ENCODE results near the gene CYBC1.

The CYBC1 gene

DNA sequence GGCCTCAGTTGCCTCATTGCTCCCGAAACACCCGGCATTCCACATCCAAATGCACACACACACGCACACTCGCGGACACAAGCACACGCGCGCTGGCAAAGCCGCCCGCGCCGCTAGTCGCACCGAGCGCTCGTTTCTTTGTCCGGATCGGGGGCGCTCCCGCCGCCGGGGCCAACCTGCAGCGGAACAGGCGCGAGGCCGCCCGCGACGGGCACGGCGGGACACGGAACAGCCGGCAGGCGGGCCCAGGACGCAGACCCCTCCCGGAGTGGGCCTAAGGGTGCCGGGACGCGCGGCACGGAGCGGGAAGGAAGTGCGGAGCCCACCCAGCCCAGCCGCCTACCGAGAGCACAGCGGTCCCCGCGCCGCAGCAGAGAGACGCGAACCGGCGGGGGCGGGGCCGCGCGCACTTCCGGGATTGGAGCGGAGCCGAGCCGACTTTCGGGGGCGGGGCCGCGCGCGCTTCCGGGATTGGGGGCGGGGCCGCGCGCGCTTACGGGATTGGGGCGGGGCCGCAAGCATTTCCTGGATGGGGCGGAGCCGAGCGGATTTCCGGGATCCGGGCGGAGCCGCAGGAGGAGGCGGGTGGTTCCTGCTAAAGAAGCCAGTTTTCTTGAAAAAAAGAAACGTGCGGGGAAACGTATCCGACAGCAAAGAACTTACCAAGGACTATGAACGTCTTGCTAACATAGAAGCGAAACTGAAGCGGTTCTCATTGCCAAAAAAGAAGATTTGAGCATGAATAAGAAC is at the start of gene CYBC1:
Gene CYBC1 (minus strand): TSS at position 396 of the 750 bp plus-strand sequence. CDS start 1,498 bp downstream, outside the sequence.
- peak; percentile 66 for DNase-seq (ENCODE audit: extremely low read depth, low read depth)
- H3K4me3 ChIP-seq (replicated peaks; ENCODE audit: low read depth, low read length) = peak within 1 kb of the TSS; percentile 90
- TF ChIP-seq, protein P1, sequence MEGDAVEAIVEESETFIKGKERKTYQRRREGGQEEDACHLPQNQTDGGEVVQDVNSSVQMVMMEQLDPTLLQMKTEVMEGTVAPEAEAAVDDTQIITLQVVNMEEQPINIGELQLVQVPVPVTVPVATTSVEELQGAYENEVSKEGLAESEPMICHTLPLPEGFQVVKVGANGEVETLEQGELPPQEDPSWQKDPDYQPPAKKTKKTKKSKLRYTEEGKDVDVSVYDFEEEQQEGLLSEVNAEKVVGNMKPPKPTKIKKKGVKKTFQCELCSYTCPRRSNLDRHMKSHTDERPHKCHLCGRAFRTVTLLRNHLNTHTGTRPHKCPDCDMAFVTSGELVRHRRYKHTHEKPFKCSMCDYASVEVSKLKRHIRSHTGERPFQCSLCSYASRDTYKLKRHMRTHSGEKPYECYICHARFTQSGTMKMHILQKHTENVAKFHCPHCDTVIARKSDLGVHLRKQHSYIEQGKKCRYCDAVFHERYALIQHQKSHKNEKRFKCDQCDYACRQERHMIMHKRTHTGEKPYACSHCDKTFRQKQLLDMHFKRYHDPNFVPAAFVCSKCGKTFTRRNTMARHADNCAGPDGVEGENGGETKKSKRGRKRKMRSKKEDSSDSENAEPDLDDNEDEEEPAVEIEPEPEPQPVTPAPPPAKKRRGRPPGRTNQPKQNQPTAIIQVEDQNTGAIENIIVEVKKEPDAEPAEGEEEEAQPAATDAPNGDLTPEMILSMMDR (IDR thresholded peaks at IDR 0.05; ENCODE audit: low read depth, low read length, missing control alignments) = no peak

DNA sequence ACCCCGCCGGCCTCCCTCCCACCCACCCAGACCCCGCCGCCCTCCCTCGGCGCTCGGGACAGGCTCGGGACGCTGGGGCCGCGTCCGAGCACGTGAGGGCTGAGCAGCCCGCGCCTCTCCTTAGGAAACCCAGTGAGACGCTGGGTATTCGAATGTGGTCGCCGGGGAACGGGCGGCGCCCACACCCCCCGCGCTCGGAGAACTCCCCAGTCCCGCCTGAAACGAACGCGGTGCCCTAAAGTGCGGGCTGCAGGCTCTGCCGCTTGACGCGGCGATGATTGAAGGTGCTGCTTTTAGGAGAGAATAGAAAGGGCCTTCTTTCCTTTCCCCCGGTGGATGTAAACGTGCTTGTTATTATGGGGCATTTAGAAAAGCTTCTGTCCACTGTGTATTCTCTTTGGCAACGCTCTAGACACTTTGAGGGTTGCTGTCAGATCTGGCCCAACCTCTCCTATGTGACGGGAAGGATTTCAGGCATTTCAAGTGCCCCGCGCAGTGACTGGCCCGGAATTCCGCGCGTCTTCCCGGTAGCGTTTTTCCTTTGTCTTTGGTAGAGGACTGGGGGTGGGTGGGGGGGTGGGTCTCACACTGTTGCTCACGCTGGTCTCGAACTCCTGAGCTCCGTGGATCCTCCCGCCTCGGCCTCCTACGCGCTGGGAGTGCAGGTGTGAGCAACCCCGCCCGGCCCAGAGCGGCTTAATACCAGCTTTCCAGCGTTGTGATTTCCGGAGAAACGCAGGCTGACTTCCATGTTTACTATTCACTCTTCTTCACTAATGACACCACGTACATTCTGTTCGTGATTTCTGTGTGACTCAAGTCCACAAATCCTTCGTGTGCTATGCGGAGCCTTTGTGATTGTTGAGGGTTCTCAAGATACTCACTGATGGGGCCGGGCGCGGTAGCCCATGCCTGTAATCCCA is 47.2 kb upstream of the CYBC1 start:
- TF ChIP-seq, protein P1 (IDR thresholded peaks at IDR 0.05; ENCODE audit: low read depth, low read length, missing control alignments) = no peak
- no peak for DNase-seq (ENCODE audit: extremely low read depth, low read depth)
- H3K4me3 ChIP-seq (replicated peaks; ENCODE audit: low read depth, low read length) = peak overlapping the region; percentile 38

DNA sequence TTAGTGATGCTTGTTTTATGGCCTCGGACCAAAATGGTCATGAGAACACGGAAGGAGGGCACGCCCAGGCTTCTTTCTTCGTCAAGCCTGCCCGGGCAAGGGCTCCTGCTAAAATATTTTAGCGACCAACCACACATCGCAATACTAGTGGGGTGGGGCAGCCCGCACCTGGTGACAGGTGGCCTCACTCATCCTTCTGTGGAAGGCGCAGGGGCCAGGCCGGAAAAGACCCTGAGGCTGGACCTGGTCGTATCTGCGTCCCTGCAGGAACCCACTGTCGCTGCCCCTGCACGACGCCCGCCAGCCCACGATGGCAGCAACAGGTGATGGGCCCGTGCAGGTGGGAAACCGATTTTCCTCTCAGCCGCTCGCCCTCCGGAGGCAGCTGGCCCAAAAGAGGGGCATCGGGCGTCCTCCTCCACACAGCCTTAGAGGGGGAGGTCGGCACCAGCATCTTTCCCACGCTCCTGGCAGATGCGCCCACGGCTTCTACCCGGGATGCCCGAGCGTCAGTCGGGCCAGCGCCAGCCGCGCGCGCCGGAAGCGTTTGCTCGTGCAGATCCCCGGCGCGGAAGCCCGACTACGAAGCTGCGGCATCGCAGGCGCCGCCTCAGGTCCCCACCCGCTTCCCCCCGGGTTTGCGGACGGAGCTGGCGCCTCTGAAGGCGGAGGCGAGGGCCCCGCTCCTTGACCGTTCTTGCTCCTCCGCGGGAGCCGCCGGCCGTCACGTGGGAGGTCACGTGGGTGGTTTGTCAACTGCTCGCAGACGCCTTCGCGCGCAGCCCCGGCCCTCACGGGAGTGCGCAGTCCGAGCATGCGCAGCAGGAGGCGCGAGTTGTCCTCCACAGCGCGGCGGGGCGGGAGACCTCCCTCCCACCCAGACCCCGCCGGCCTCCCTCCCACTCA is 46.2 kb upstream of the CYBC1 start:
- TF ChIP-seq, protein P1 (IDR thresholded peaks at IDR 0.05; ENCODE audit: low read depth, low read length, missing control alignments) = no peak
- DNase-seq (ENCODE audit: extremely low read depth, low read depth) = no peak
- peak overlapping the region; percentile 44 for H3K4me3 ChIP-seq (replicated peaks; ENCODE audit: low read depth, low read length)

DNA sequence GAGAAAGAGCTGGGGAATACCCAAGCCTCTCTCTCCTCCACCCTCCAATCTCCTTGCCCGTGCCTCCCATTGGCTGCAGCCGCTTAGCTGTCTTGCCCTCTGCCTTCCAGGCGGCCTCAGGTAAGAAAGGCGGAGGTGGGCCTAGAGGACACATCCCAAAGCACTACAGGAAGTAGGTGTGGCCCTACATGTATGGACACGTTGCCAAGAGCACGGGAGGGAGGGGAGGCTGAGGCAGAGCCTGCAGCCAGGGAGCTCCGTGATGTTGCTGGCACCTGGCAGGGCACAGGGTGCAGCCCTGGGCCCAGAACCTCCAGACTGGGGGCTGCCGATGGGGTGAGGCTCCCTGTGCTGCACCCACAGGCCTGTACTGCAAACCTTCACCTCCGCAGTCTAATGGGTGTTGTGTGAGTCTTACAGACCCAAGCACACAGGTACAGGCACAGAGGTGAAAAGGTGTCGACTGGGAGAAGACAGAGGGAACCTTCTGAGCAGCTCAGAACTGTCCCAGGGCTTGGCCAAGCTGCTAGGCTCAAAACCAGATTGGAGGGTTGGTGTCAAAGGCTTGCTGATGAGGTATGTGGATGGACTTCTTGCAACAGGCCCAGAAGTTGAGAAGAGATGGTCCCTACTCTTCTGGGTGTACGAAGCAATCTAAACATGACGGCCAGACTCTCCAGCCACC is 45.4 kb upstream of the CYBC1 start:
- DNase-seq (ENCODE audit: extremely low read depth, low read depth) = no peak
- TF ChIP-seq, protein P1 (IDR thresholded peaks at IDR 0.05; ENCODE audit: low read depth, low read length, missing control alignments) = no peak
- no peak overlapping the region for H3K4me3 ChIP-seq (replicated peaks; ENCODE audit: low read depth, low read length)

DNA sequence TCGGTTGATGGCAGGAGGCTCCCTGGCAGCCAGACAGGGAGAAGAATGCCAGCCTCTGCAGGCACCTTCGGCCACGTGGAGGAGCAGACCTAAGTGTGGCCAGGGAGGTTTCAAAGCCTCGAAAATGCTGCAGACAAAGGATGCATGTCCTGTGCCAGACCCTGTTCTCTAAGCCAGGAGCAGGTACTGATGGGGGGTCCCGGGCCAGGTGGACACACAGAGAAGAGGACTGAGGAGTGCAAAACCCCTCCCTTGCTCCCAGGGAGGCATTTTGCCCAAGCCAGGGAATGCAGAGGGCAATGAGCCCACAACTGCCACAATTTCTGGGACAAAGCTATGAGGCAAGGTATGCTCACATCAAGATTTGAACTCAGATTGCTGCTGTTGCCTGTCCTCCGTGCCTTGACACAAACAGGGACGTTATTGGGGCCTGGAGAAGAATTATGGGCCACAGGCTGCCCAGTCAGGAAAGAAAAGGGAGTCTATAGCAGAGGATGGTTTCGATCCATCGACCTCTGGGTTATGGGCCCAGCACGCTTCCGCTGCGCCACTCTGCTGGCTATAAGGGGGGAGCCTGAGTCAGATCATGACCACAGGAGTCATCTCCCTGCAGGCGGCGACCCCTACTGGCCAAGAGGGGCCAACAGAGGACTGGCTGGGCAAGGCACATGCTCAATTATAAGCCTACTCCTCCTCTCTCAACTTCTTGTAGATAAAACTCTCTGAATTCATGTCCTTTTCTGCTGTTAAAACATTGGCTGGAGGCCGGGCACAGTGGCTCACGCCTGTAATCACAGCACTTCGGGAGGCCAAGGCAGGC is 43.9 kb upstream of the CYBC1 start:
- no peak overlapping the region for H3K4me3 ChIP-seq (replicated peaks; ENCODE audit: low read depth, low read length)
- TF ChIP-seq, protein P1 (IDR thresholded peaks at IDR 0.05; ENCODE audit: low read depth, low read length, missing control alignments) = peak; percentile 92

More for the DNA sequence above, 43.9 kb upstream of the CYBC1 start:
- DNase-seq (ENCODE audit: extremely low read depth, low read depth) = peak; percentile 98

Data from HFF-Myc (cell line).